GM12874 (cell line): ENCODE data around the gene NRSN2.

Experiments used
- TF ChIP-seq, protein P1 (sequence below): IDR thresholded peaks from 2 replicates; pipeline ENCODE4 v1.5.1; 2011; ENCODE audit warnings: low read depth, mild to moderate bottlenecking, control low read depth, low read length, moderate library complexity; ENCODE audit not compliant: insufficient read depth

The NRSN2 gene

GRCh38 chr20:397432-398237, 50.7 kb downstream of the NRSN2 start:
- TF ChIP-seq, protein P1, sequence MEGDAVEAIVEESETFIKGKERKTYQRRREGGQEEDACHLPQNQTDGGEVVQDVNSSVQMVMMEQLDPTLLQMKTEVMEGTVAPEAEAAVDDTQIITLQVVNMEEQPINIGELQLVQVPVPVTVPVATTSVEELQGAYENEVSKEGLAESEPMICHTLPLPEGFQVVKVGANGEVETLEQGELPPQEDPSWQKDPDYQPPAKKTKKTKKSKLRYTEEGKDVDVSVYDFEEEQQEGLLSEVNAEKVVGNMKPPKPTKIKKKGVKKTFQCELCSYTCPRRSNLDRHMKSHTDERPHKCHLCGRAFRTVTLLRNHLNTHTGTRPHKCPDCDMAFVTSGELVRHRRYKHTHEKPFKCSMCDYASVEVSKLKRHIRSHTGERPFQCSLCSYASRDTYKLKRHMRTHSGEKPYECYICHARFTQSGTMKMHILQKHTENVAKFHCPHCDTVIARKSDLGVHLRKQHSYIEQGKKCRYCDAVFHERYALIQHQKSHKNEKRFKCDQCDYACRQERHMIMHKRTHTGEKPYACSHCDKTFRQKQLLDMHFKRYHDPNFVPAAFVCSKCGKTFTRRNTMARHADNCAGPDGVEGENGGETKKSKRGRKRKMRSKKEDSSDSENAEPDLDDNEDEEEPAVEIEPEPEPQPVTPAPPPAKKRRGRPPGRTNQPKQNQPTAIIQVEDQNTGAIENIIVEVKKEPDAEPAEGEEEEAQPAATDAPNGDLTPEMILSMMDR, result no peak

DNA sequence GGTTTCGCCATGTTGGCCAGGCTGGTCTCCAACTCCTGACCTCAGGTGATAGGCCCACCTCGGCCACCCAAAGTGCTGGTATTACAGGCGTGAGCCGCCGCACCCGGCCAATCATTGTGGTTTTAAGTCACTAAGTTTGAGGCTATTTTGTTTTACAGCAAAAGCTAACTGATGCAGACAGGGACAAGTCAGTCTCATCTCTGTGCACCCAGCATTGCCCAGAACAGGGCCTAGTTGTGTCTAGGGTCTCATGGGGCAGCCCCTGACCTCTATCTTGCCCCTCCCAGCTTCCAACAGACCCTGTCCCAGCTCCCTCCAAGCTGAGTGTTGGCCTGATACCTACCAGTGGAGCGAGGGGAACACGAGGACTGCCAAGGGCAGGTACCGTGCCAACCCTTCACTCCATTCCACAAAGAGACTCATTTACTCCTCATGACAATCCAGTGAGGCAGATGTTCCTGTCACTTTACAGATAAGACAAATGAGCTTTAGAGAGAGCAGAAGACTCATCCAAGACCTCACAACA, 52.3 kb downstream of the NRSN2 start:
- TF ChIP-seq, protein P1, result no peak

DNA sequence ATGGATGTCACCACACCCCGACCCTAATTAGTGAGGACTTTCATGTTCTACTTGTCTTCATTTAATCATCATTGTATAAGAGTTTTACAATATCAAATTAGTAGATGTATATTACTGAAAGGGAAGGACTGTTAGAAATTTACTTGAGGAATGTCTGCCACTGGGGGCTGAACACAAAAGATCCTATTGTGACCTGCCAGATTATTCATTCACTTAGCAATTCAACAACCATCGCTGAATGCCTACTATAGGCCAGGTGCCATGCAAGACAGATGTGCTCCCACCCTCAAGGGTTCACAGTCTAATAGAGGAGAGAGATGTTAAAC, 53.2 kb downstream of the NRSN2 start:
- TF ChIP-seq, protein P1, result no peak

DNA sequence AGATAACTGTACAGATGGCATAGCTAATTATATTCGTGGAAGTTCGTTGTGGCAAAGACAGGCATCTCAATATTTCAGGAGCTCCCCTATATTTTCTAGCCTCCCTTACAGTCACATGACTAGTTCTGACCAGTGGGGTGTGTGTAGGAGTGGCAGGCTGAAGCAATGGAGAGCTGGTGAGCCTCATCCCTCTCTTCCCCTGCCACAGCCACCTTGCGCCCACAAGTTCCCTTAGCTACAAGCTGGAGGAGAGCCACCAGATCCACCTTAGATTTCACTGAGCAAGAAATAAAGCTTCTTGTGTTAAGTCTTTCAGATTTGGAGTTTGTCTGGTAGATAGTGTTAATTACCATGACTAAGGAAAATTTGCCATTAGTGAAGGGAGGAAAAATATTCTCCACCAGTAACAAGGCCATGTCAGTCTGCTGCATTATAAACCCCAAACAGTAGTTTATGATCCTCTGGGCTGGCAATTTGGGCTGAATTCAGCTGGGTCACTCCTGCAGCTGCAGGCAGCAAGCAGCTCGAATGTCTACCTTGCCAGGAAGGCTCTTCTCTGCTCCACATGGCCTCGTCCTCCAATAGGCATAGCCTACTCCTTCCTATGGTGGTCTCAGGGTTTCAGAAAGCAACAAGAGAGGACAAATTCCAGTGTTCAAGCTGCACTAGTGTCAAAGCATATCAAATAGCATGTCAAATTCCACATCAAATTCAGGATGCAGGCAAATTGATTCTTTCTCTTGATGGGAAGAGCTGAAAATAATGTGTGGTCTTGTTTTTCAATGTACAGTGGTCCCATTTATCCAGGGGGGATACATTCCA, 53.8 kb downstream of the NRSN2 start:
- TF ChIP-seq, protein P1, result no peak

- TF ChIP-seq, protein P1, result no peak
These were observed 55.0 kb downstream of the NRSN2 start for GRCh38 chr20:401682-402495.

- TF ChIP-seq, protein P1, result no peak
These were observed 55.6 kb downstream of the NRSN2 start for GRCh38 chr20:402496-402885.
